A549 (cell line): ENCODE results near the gene TMEM100. TPM values are rescaled to one million over a fixed set of nuclear protein-coding genes. Genes with fewer than 3 reads are reported as not detected.

ENCODE experiments used
- ATAC-seq, 2 experiments: fragments of 200-7000 bp in 1 of 2; fragments of >200 bp in 1 of 2; cut with Nextera tagmentation in 1 of 2; cut with Tn5 transposase in 1 of 2; 3 replicates each; pipeline versions ENCODE4 v1.8.0 to v1.9.1; 2018 to 2020; ENCODE audit warnings: mild to moderate bottlenecking in 1 of 2, moderate library complexity in 1 of 2
- CTCF ChIA-PET: fragments of 300-600 bp; sonication (Branson Sonifier 250); formaldehyde crosslinking; extraction: SDS; loops from one replicate; lab custom pipeline; 2021; ENCODE audit warnings: antibody characterized with exemption, inconsistent platforms; lab: Yijun Ruan, JAX
- POLR2A ChIA-PET: fragments of 350-600 bp; formaldehyde crosslinking; extraction: SDS; loops from one replicate; lab custom pipeline; 2021; ENCODE audit warnings: antibody characterized with exemption, inconsistent platforms; lab: Yijun Ruan, JAX
- DNase-seq, 2 experiments: peaks; one replicate each; pipeline versions ENCODE4 v3.0.0 to v3.0.0-alpha.2; 2011 to 2016; ENCODE audit warnings: low read depth in 1 of 2, low spot score in 1 of 2
- FAIRE-seq: peaks from 2 replicates; lab custom pipeline; 2011; peaks lifted over from hg19 to GRCh38; lab: Jason Lieb, UNC
- H3K27ac ChIP-seq, 2 experiments: fragments of >200 bp; sonication (Bioruptor Twin); formaldehyde crosslinking; 3 replicates each; pipeline ENCODE4 v1.5.1; 2016 to 2017
- H3K4me1 ChIP-seq: fragments of >200 bp; sonication (Bioruptor Twin); formaldehyde crosslinking; 3 replicates; pipeline ENCODE4 v1.6.1; 2016
- H3K4me2 ChIP-seq: fragments of >200 bp; sonication (Bioruptor Twin); formaldehyde crosslinking; 3 replicates; pipeline ENCODE4 v1.6.1; 2016
- H3K4me3 ChIP-seq: fragments of >200 bp; sonication (Bioruptor Twin); formaldehyde crosslinking; 3 replicates; pipeline ENCODE4 v1.5.1; 2016
- H3K9me3 ChIP-seq: fragments of >200 bp; sonication (Bioruptor Twin); formaldehyde crosslinking; 3 replicates; pipeline ENCODE4 v1.6.1; 2016
- CBX8 ChIP-seq: fragments of 200-600 bp; sonication (generic); IDR thresholded peaks from 2 replicates; pipeline ENCODE4 v1.6.1; 2016
- CHD4 ChIP-seq: fragments of 200-600 bp; sonication (generic); IDR thresholded peaks from 2 replicates; pipeline ENCODE4 v1.6.1; 2016; ENCODE audit warnings: antibody characterized with exemption, mild to moderate bottlenecking, borderline replicate concordance
- CTCF ChIP-seq: fragments of >200 bp; sonication (Bioruptor Twin); formaldehyde crosslinking; IDR thresholded peaks from 3 replicates; pipeline ENCODE4 v1.5.1; 2016
- EHF ChIP-seq: fragments of 250-450 bp; sonication (Bioruptor Pico); IDR thresholded peaks from 2 replicates; pipeline ENCODE4 v1.5.0; 2020; ENCODE audit warnings: mild to moderate bottlenecking
- EHMT2 ChIP-seq: fragments of 200-600 bp; sonication (generic); IDR thresholded peaks from 2 replicates; pipeline ENCODE4 v1.6.1; 2016; ENCODE audit warnings: antibody characterized with exemption, low read depth, mild to moderate bottlenecking, moderate library complexity
- ELK1 ChIP-seq: fragments of 150-350 bp; IDR thresholded peaks from 2 replicates; pipeline ENCODE4 v1.6.1; 2014; ENCODE audit warnings: low read depth, mild to moderate bottlenecking, low read length
- HMGXB4 ChIP-seq: fragments of 250-450 bp; sonication (Bioruptor Pico); IDR thresholded peaks from 2 replicates; pipeline ENCODE4 v1.5.0; 2021; ENCODE audit warnings: mild to moderate bottlenecking, moderate library complexity, borderline replicate concordance
- HOXB13 ChIP-seq: fragments of 250-450 bp; sonication (Bioruptor Pico); IDR thresholded peaks from 2 replicates; pipeline ENCODE4 v1.5.0; 2020; ENCODE audit warnings: low read depth, mild to moderate bottlenecking, moderate library complexity
- KDM5A ChIP-seq: fragments of 200-600 bp; sonication (generic); IDR thresholded peaks from 2 replicates; pipeline ENCODE4 v1.6.1; 2016; ENCODE audit warnings: antibody characterized with exemption, mild to moderate bottlenecking
- MAX ChIP-seq: IDR thresholded peaks from 2 replicates; pipeline ENCODE4 v1.6.1; 2012
- MYC ChIP-seq: IDR thresholded peaks from 2 replicates; pipeline ENCODE4 v1.6.1; 2012; ENCODE audit warnings: mild to moderate bottlenecking, inconsistent platforms, low read length, improper control_type of control experiment, borderline replicate concordance
- NFE2L2 ChIP-seq: fragments of 150-350 bp; conservative IDR thresholded peaks from 2 replicates; pipeline ENCODE4 v1.6.1; 2014; ENCODE audit warnings: low read length
- PBX3 ChIP-seq: IDR thresholded peaks from 2 replicates; pipeline ENCODE4 v1.6.1; 2012
- PHF8 ChIP-seq: fragments of 200-600 bp; sonication (generic); IDR thresholded peaks from 2 replicates; pipeline ENCODE4 v1.6.1; 2016; ENCODE audit warnings: low read depth, mild to moderate bottlenecking, antibody characterized with exemption, moderate library complexity, borderline replicate concordance
- POLR2A ChIP-seq: IDR thresholded peaks from 2 replicates; pipeline ENCODE4 v1.6.1; 2012; ENCODE audit warnings: mild to moderate bottlenecking, low read length
- RAD21 ChIP-seq, 2 experiments: fragments of >200 bp in 1 of 2; sonication (Bioruptor Twin) in 1 of 2; formaldehyde crosslinking in 1 of 2; IDR thresholded peaks in 1 of 2; conservative IDR thresholded peaks in 1 of 2; 2 replicates in 1 of 2; 3 replicates in 1 of 2; pipeline ENCODE4 v1.6.1; 2012 to 2018; ENCODE audit warnings: inconsistent platforms in 1 of 2
- RFX5 ChIP-seq: fragments of 450-650 bp; IDR thresholded peaks from 2 replicates; pipeline ENCODE4 v1.7.1; 2014; ENCODE audit warnings: antibody characterized with exemption, mild to moderate bottlenecking, moderate library complexity
- RNF2 ChIP-seq: fragments of 200-600 bp; sonication (generic); IDR thresholded peaks from 2 replicates; pipeline ENCODE4 v1.6.1; 2016; ENCODE audit warnings: low read depth, mild to moderate bottlenecking, antibody characterized with exemption, moderate library complexity, borderline replicate concordance
- SMC3 ChIP-seq: fragments of >200 bp; sonication (Bioruptor Twin); formaldehyde crosslinking; IDR thresholded peaks from 3 replicates; pipeline ENCODE4 v1.6.1; 2018; ENCODE audit warnings: inconsistent platforms
- ZC3H11A ChIP-seq: fragments of 450-650 bp; IDR thresholded peaks from 2 replicates; pipeline ENCODE4 v1.6.1; 2014; ENCODE audit warnings: antibody characterized with exemption, mild to moderate bottlenecking
- ZFP36 ChIP-seq: fragments of 450-650 bp; IDR thresholded peaks from 2 replicates; pipeline ENCODE4 v1.6.1; 2014; ENCODE audit warnings: borderline replicate concordance; ENCODE audit not compliant: partially characterized antibody
- WGBS: methylation state at CpG from one replicate; pipeline ENCODE4 v1.1.6; 2017; ENCODE audit errors: missing lambda C conversion rate; 5-methylcytosine and 5-hydroxymethylcytosine counted together
- polyA plus RNA-seq, 4 experiments: library from polyadenylated mRNA; depleted of rRNA in 3 of 4; stranded (reverse); fragments of >200 nt; fragmentation: RNase III in 1 of 4; extraction: RNeasy Plus Mini Kit Qiagen cat#74134 plus additional on column Dnase treatment in 1 of 4; gene quantifications; 2 replicates in 3 of 4; 3 replicates in 1 of 4; pipeline ENCODE4 v1.2.3, GENCODE V29; 2011 to 2017

Gene TMEM100
- polyA plus RNA-seq, 2 of the 4 experiments (the other 2 are of a cell fraction): not detected

GRCh38 chr17:55717898-55718735 is 4.5 kb downstream of the TMEM100 start:
- H3K27ac ChIP-seq: no peak overlapping the region
- H3K4me1 ChIP-seq: peaks cover 7% of the 10 kb centered on the region; the same call in 2 of the 3 replicates
- POLR2A ChIA-PET: no interaction called here

More at GRCh38 chr17:55717898-55718735, 4.5 kb downstream of the TMEM100 start:
- TF ChIP-seq SMC3 (peak; percentile 96), HMGXB4 (no peak), CHD4 (no peak), ZC3H11A (no peak), PHF8 (no peak), CBX8 (no peak), RAD21 (conservative IDR thresholded peaks at IDR 0.05 in 1 of 2, IDR thresholded peaks at IDR 0.05 in 1 of 2) (peak; percentile 71 to 84), RFX5 (no peak), ZFP36 (no peak), KDM5A (no peak), CTCF (peak; percentile 91), EHF (CRISPR knock-in tag) (no peak), NFE2L2 (no peak), ELK1 (no peak), POLR2A (no peak), EHMT2 (no peak), MAX (no peak), PBX3 (no peak), MYC (no peak), HOXB13 (no peak), RNF2 (no peak)
- CTCF ChIA-PET: interaction anchor here (0.7 to 20.4 kb wide), 42 partner anchors 10 to 602 kb away, joined by 3 to 359 read pairs (median 4); partner anchors contain the start of gene PCTP
- FAIRE-seq (peak; percentile 28), DNase-seq (peak; percentile 39 to 78), ATAC-seq (peak; percentile 72 to 88)
- Histone ChIP-seq H3K4me2 (no peak overlapping the region), H3K4me3 (no peak overlapping the region), H3K9me3 (no peaks in the 10 kb centered on the region)
- 44% methylated on average over 11 of the region's 11 CpGs for WGBS
